A673 (cell line): ENCODE results near the gene KCND3.

Source experiments
- EZH2 ChIP-seq: fragments of 200-600 bp; sonication (generic); IDR thresholded peaks from 2 replicates; pipeline ENCODE4 v1.6.1; 2017; ENCODE audit warnings: borderline replicate concordance, low read depth, mild to moderate bottlenecking, mixed read lengths, antibody characterized with exemption, low read length; ENCODE audit not compliant: poor library complexity, severe bottlenecking
- TF ChIP-seq, protein P1 (sequence below): fragments of 300-800, 200-600 bp; sonication (generic); conservative IDR thresholded peaks from 2 replicates; pipeline ENCODE4 v1.5.1; 2017; ENCODE audit warnings: low read depth, mild to moderate bottlenecking, antibody characterized with exemption, low read length, moderate library complexity, mixed read lengths

DNA sequence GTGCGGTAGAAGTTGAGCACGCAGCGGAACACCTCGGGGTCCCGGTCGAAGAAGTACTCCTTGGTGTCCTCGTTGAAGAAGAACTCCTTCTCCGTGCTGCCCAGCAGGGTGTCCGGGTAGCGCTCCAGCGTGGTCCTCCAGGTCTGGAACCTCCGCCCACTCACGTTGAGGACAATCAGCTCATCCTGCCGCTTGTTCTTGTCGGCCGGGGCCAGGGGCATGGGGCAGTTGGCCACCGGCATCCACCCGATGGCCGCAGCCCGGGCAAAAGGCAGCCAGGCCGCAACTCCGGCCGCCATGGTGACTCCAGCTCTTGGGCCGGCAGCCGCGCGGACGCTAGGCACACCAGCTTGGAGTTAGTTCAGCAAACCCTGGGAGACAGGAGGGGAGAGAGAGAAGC lies 7.0 kb downstream of the KCND3 start:
- TF ChIP-seq, protein P1, sequence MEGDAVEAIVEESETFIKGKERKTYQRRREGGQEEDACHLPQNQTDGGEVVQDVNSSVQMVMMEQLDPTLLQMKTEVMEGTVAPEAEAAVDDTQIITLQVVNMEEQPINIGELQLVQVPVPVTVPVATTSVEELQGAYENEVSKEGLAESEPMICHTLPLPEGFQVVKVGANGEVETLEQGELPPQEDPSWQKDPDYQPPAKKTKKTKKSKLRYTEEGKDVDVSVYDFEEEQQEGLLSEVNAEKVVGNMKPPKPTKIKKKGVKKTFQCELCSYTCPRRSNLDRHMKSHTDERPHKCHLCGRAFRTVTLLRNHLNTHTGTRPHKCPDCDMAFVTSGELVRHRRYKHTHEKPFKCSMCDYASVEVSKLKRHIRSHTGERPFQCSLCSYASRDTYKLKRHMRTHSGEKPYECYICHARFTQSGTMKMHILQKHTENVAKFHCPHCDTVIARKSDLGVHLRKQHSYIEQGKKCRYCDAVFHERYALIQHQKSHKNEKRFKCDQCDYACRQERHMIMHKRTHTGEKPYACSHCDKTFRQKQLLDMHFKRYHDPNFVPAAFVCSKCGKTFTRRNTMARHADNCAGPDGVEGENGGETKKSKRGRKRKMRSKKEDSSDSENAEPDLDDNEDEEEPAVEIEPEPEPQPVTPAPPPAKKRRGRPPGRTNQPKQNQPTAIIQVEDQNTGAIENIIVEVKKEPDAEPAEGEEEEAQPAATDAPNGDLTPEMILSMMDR, result no peak
- no peak for TF ChIP-seq EZH2
